Left lung (tissue), 10 donors: ENCODE results near the gene CILP2. TPM values are rescaled to one million over a fixed set of nuclear protein-coding genes. Genes with fewer than 3 reads are reported as not detected.

ENCODE experiments used
- ATAC-seq: fragments of 200-7000 bp; cut with Tn5 transposase; one replicate; pipeline ENCODE4 v1.9.1; 2020; ENCODE audit warnings: moderate library complexity
- DNase-seq, 4 donors: peaks; one replicate each; pipeline ENCODE4 v3.0.0-alpha.2; 2013 to 2020
- H3K27ac ChIP-seq, 2 donors: fragments of 200-600 bp; sonication (generic) in 1 of 2; one replicate each; pipeline versions ENCODE4 v1.5.0 to v1.8.0; 2020 to 2021
- H3K27me3 ChIP-seq, 2 donors: fragments of 200-600 bp; sonication (generic) in 1 of 2; one replicate each; pipeline versions ENCODE4 v1.5.0 to v1.8.0; 2020 to 2021
- H3K36me3 ChIP-seq, 2 donors: fragments of 200-600 bp; sonication (generic) in 1 of 2; one replicate each; pipeline versions ENCODE4 v1.5.0 to v1.8.0; 2020 to 2021
- H3K4me1 ChIP-seq, 2 donors: fragments of 200-600 bp; one replicate each; pipeline ENCODE4 v1.8.0; 2021
- H3K4me3 ChIP-seq, 2 donors: fragments of 200-600 bp; sonication (generic) in 1 of 2; one replicate each; pipeline versions ENCODE4 v1.5.0 to v1.8.0; 2020 to 2021; ENCODE audit warnings: mild to moderate bottlenecking in 1 of 2
- H3K9me3 ChIP-seq, 2 donors: fragments of 200-600 bp; sonication (generic) in 1 of 2; one replicate each; pipeline versions ENCODE4 v1.5.0 to v1.8.0; 2020 to 2021
- CTCF ChIP-seq, 2 donors: fragments of 200-600 bp; sonication (generic) in 1 of 2; IDR thresholded peaks; one replicate each; pipeline versions ENCODE4 v1.5.0 to v1.8.0; 2021; ENCODE audit warnings: antibody characterized with exemption in 2 of 2
- intact Hi-C, 2 donors: fragments of 100-400 bp; cut with DNase I; formaldehyde crosslinking; loops; one replicate each; pipeline versions ENCODE4 v1.11.2 to v1.14.2; 2022
- polyA plus RNA-seq, 6 donors: library from polyadenylated mRNA; unstranded; fragments of 120-200 nt; gene quantifications; one replicate each; pipeline ENCODE4 v1.2.1, GENCODE V29; 2013; ENCODE audit not compliant: insufficient read length in 6 of 6
- total RNA-seq, 2 donors: library from RNA; stranded (reverse); fragmentation: NEBNext Ultra II Directional; extraction: Animal tissue kit (Norgen Biotek cat#: 25700); gene quantifications; one replicate each; pipeline ENCODE4 v1.2.1, GENCODE V29; 2021
- donor health status: DM: no; HTN: yes; CAD: no.
- donor health status: DM: no; HTN: no; CAD: no.

Gene CILP2
- total and polyA plus RNA-seq, 8 donors, result 0.14 to 17.8 (median 0.25) TPM

GRCh38 chr19:19540715-19541515 lies 2.9 kb downstream of the CILP2 start:
- H3K27ac ChIP-seq, result no peak overlapping the region
- H3K4me3 ChIP-seq, result peak overlapping the region in 1 of 2 donors; percentile 34
- TF ChIP-seq CTCF (IDR thresholded peaks at IDR 0.05), result no peak
- H3K9me3 ChIP-seq, result no peaks in the 10 kb centered on the region
- H3K27me3 ChIP-seq, result peaks cover 33 to 94% of the 10 kb centered on the region in 2 donors
- H3K36me3 ChIP-seq, result no peaks in the 10 kb centered on the region
- DNase-seq (no peak), ATAC-seq (peak; percentile 33)
- intact Hi-C loops, result no loop called here
- H3K4me1 ChIP-seq, result peaks cover 16 to 39% of the 10 kb centered on the region in 2 donors

- no peaks in the 10 kb centered on the region for H3K36me3 ChIP-seq
- peaks cover 33 to 95% of the 10 kb centered on the region in 2 donors for H3K27me3 ChIP-seq
- H3K4me3 ChIP-seq, result peak overlapping the region in 1 of 2 donors; percentile 34
- no peaks in the 10 kb centered on the region for H3K9me3 ChIP-seq
- TF ChIP-seq CTCF (IDR thresholded peaks at IDR 0.05), result no peak
- peaks cover 16 to 39% of the 10 kb centered on the region in 2 donors for H3K4me1 ChIP-seq
- intact Hi-C loops, result no loop called here
- DNase-seq, result no peak
- ATAC-seq, result no peak
- no peak overlapping the region for H3K27ac ChIP-seq
Measured at GRCh38 chr19:19541616-19542015, 3.6 kb downstream of the CILP2 start.

GRCh38 chr19:19542507-19542906 lies 4.4 kb downstream of the CILP2 start:
- intact Hi-C loops, result no loop called here
- TF ChIP-seq CTCF (IDR thresholded peaks at IDR 0.05), result no peak
- no peak for ATAC-seq
- DNase-seq, result no peak
- Histone ChIP-seq H3K27ac (peak overlapping the region in 1 of 2 donors; percentile 41), H3K9me3 (no peaks in the 10 kb centered on the region), H3K36me3 (no peaks in the 10 kb centered on the region), H3K4me3 (no peak overlapping the region), H3K4me1 (peaks cover 16 to 39% of the 10 kb centered on the region in 2 donors), H3K27me3 (peaks cover 33 to 95% of the 10 kb centered on the region in 2 donors)

- H3K4me3 ChIP-seq, result no peak overlapping the region
- TF ChIP-seq CTCF (IDR thresholded peaks at IDR 0.05), result no peak
- H3K9me3 ChIP-seq, result no peaks in the 10 kb centered on the region
- DNase-seq (no peak), ATAC-seq (no peak)
- peaks cover 12 to 36% of the 10 kb centered on the region in 2 donors for H3K4me1 ChIP-seq
- H3K36me3 ChIP-seq, result no peaks in the 10 kb centered on the region
- intact Hi-C loops, result no loop called here
- H3K27ac ChIP-seq, result peak overlapping the region in 1 of 2 donors; percentile 41
- peaks cover 28 to 94% of the 10 kb centered on the region in 2 donors for H3K27me3 ChIP-seq
Measured at GRCh38 chr19:19543101-19543500, 5.0 kb downstream of the CILP2 start.

- H3K36me3 ChIP-seq, result no peaks in the 10 kb centered on the region
- DNase-seq (no peak), ATAC-seq (no peak)
- no peak overlapping the region for H3K27ac ChIP-seq
- TF ChIP-seq CTCF (IDR thresholded peaks at IDR 0.05), result no peak
- H3K4me3 ChIP-seq, result no peak overlapping the region
- intact Hi-C loops, result no loop called here
- no peaks in the 10 kb centered on the region for H3K9me3 ChIP-seq
- peaks cover 23 to 94% of the 10 kb centered on the region in 2 donors for H3K27me3 ChIP-seq
- peaks cover 7 to 30% of the 10 kb centered on the region in 2 donors for H3K4me1 ChIP-seq
Measured at GRCh38 chr19:19543640-19544039, 5.6 kb downstream of the CILP2 start.
